C4-2B (cell line): ENCODE data around the gene TDRD9.

Experiments
- H3K27ac ChIP-seq: fragments of 450-650 bp; 2 replicates; pipeline ENCODE4 v1.5.1; 2017
- ZFX ChIP-seq: fragments of 450-650 bp; IDR thresholded peaks from 2 replicates; pipeline ENCODE4 v1.6.1; 2017
- TF ChIP-seq, protein P1 (sequence below): fragments of 450-650 bp; conservative IDR thresholded peaks from 2 replicates; pipeline ENCODE4 v1.5.1; 2017; ENCODE audit warnings: mild to moderate bottlenecking

The TDRD9 gene

DNA sequence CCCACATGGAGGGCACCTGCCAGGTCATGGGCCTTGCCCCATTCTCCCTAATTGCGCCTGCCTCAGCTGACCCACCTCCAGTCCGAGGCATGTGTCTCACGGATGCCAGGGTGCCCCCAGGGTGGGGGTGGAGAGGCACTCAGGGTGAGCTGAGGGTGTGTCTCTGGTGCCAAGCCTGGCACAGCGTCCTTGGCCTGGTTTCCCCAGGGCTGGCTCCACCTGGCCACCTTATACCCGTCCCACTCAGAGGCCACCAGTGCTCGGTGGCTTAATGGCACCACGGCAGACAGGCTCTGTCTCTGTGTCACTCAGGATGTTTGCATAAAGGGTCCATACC, 33.6 kb upstream of the TDRD9 start:
- no peak overlapping the region for H3K27ac ChIP-seq
- TF ChIP-seq, protein P1, sequence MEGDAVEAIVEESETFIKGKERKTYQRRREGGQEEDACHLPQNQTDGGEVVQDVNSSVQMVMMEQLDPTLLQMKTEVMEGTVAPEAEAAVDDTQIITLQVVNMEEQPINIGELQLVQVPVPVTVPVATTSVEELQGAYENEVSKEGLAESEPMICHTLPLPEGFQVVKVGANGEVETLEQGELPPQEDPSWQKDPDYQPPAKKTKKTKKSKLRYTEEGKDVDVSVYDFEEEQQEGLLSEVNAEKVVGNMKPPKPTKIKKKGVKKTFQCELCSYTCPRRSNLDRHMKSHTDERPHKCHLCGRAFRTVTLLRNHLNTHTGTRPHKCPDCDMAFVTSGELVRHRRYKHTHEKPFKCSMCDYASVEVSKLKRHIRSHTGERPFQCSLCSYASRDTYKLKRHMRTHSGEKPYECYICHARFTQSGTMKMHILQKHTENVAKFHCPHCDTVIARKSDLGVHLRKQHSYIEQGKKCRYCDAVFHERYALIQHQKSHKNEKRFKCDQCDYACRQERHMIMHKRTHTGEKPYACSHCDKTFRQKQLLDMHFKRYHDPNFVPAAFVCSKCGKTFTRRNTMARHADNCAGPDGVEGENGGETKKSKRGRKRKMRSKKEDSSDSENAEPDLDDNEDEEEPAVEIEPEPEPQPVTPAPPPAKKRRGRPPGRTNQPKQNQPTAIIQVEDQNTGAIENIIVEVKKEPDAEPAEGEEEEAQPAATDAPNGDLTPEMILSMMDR: no peak
- no peak for TF ChIP-seq ZFX

DNA sequence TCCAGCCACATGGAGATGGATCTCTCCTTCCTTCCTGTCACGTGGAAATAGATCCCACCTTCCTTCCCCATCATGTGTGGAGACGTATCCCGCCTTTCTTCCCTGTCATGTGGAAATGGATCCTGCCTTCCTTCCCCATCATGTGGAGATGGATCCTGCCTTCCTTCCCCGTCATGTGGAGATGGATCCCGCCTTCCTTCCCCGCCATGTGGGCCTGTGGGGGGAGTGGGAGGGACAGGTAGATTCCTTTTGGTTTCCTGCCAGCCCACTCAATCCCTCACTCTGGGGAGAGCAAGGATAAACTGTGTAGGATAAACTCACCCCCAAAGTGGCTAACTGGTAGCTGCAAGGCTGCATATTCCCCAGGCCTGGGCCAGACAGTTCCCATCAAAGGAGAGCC, 31.7 kb upstream of the TDRD9 start:
- no peak overlapping the region for H3K27ac ChIP-seq
- no peak for TF ChIP-seq ZFX
- TF ChIP-seq, protein P1: no peak

DNA sequence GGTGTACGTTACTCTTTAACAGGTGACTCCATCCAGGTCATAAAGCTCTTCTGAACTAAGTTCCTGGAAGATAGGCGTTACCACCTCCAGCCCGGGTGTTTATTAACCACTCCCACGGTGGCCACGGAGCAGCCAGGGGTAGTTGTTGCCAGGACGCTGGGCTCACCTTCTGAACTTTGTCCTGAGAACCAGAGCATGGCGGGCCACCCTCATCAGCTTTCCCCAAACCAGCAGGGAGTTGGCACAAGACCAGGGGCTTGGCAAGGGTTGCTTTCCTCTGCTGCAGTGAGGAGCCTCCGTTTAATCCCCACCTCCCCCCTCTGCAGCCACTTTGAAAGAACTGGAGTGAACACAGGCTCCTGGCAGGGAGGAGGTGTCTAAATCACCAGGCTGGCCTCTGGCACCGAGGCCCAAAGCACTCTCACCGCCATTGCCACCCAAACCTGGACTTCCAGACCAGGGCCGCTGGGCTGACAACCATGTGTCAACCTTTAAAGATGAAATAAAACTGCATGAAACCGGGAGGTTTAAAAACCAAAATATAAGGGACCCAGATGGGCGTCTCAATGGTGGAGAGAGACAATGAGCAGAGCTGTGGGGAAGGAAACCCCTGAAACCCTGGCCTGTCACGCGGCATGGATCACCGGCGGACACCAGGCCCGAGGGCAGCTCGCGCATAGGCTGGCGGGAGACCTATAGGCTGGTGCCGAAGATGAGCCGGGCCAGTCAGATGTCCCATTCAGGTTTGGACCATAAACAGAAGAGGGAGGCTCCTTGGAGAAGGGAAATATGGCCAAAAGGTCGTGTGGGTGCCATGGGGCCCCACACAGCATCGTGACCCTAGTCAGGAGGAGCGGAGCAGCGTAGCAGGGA, 30.9 kb upstream of the TDRD9 start:
- TF ChIP-seq ZFX: no peak
- TF ChIP-seq, protein P1: no peak
- H3K27ac ChIP-seq: no peak overlapping the region

DNA sequence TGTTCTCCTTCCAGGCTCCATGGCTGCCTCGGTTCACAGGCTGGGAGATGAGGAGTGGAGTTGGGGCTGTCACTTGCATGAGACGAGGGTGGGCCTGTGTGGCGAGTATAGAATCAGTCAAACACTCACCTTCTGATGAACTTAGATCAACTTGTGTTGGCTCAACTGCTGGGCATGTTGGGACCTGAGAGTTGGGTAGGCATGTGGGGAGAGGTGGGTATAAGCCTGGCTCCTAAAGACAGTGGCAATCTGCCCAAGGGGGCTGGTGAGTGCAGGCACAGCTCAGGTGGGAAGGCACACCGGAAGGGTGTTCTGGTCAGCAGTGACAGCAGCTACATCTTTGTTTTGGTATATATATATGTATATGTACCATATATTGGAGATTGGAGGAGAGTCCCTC, 30.1 kb upstream of the TDRD9 start:
- TF ChIP-seq ZFX: no peak
- TF ChIP-seq, protein P1: no peak

DNA sequence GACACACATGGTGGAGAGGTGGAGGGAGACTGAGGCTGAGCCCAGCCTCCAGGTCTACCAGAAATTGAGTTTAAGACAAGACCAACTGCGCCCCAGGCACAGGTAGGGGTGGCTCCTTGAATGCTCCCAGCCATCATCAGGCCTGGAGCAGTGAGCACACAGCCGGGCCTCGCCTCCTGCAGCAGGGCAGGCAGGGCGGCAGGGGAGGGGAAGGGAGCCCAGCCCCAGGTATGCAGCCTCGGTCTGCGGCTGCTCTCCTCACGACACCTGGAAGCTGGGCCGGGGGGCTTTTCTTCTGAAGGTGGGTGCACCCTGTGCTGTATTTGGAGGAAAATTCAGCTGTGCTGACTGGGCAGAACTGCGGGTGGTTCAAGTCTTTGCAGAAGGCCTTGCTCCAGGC, 29.5 kb upstream of the TDRD9 start:
- no peak overlapping the region for H3K27ac ChIP-seq
- TF ChIP-seq ZFX: no peak
- TF ChIP-seq, protein P1: no peak

More for the DNA sequence above, 30.1 kb upstream of the TDRD9 start:
- no peak overlapping the region for H3K27ac ChIP-seq

DNA sequence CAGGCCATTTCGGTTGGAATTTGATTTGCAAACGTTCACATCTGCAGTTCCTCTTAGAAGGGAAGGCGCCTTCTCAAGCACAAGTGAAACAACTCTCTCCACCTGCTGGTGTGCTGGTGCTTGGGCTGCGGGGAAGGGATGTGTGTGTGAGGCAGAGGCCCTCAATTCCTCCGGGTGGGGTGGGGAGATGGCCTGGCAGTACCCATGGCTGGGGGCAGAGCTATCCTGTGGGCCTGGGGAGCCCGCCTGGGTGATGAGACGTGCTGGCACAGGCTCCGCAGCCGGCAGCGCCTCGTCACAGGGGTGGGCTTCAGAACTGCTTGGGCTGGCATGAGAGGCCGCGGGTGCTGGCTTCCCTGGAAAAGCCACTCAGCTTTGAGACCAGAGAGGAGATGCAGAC, 28.9 kb upstream of the TDRD9 start:
- no peak for TF ChIP-seq ZFX
- TF ChIP-seq, protein P1: no peak
- no peak overlapping the region for H3K27ac ChIP-seq

DNA sequence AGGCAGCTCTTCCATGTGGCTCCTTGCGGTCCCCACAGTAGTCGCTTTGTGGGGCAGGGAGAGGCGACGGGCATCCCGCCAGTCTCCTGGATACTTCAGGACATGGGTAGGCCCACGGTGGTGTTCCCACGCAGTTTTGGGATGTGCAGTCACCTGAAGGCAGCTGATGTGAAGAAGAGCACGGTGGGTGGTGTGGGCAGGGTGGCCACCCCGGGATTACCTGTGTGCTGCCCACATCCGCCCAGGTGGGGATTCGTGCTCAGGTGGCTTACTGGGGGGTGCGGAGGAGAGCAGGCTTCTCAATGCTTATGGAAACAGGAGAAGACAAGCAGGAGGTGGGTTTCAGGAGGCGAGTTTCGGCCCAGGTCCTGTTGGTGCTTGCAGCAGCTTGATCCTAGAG, 28.4 kb upstream of the TDRD9 start:
- TF ChIP-seq, protein P1: no peak
- TF ChIP-seq ZFX: no peak
- no peak overlapping the region for H3K27ac ChIP-seq
